IPS DF 4.7 (cell line): ENCODE data around the gene RBM23.
"Not testable (repeated sequence)": the region's sequence is repeated elsewhere in the genome, so short reads cannot be mapped to it uniquely, and the experiment has no call there.

ENCODE experiments used
- DNase-seq: peaks from one replicate; pipeline ENCODE4 v3.0.0-alpha.2; 2013; ENCODE audit warnings: low spot score; ENCODE audit errors: extremely low read depth

RBM23 gene

GRCh38 chr14:22919601-22919921 lies 612 bp upstream of the RBM23 start:
- DNase-seq: no peak

GRCh38 chr14:22915886-22916521 lies 2.9 kb downstream of the RBM23 start:
- DNase-seq: no peak

- not testable (repeated sequence) for DNase-seq
Observed at GRCh38 chr14:22914836-22915235, 4.1 kb downstream of the RBM23 start.

GRCh38 chr14:22910916-22911315 lies 8.0 kb downstream of the RBM23 start:
- no peak for DNase-seq

- DNase-seq: no peak
Observed at GRCh38 chr14:22908601-22909000, 10.3 kb downstream of the RBM23 start.

GRCh38 chr14:22907429-22907828 lies 11.5 kb downstream of the RBM23 start:
- DNase-seq: no peak

GRCh38 chr14:22906073-22906472 lies 12.9 kb downstream of the RBM23 start:
- DNase-seq: no peak

- DNase-seq: no peak
Observed at GRCh38 chr14:22905627-22906026, 13.3 kb downstream of the RBM23 start.

- DNase-seq: no peak
Observed at GRCh38 chr14:22903742-22904087, 15.2 kb downstream of the RBM23 start.

- no peak for DNase-seq
Observed at GRCh38 chr14:22901799-22902198, 17.1 kb downstream of the RBM23 start.

GRCh38 chr14:22900081-22900799 lies 18.7 kb downstream of the RBM23 start:
- DNase-seq: no peak

- DNase-seq: no peak
Observed at GRCh38 chr14:22898302-22899090, 20.5 kb downstream of the RBM23 start.

- no peak for DNase-seq
Observed at GRCh38 chr14:22897357-22897756, 21.6 kb downstream of the RBM23 start.

GRCh38 chr14:22896760-22897159 lies 22.2 kb downstream of the RBM23 start:
- DNase-seq: no peak

- no peak for DNase-seq
Observed at GRCh38 chr14:22896356-22896755, 22.6 kb downstream of the RBM23 start.

- DNase-seq: no peak
Observed at GRCh38 chr14:22895402-22895801, 23.5 kb downstream of the RBM23 start.

- DNase-seq: no peak
Observed at GRCh38 chr14:22893706-22894105, 25.2 kb downstream of the RBM23 start.

- no peak for DNase-seq
Observed at GRCh38 chr14:22892488-22892887, 26.5 kb downstream of the RBM23 start.

- no peak for DNase-seq
Observed at GRCh38 chr14:22890416-22890815, 28.5 kb downstream of the RBM23 start.

GRCh38 chr14:22888662-22889061 lies 30.3 kb downstream of the RBM23 start:
- no peak for DNase-seq

GRCh38 chr14:22887990-22888378 lies 31.0 kb downstream of the RBM23 start:
- no peak for DNase-seq

GRCh38 chr14:22887260-22887989 lies 31.5 kb downstream of the RBM23 start:
- no peak for DNase-seq
